ENCODE results near the gene PPP2R5E.

PPP2R5E gene

DNA sequence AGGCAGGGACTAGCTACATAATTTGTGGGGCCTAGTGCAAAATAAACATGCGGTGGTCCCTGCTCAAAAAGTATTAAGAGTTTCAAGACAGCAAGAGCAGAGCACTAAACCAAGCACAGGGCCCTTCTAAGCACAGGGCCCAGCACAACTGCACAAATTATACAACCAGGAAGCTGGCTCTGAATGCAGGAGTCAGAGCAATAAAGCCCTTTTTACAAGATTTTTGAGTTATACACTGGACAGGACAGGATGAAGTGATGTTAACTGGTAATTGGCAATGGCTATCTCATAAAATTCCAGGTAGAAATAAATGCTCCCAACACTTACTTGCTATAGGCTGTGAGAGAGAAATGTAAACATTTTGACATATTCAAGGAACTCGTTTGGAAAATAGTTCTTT is 138.3 kb downstream of the PPP2R5E start:
- TF ChIP-seq, protein P1, sequence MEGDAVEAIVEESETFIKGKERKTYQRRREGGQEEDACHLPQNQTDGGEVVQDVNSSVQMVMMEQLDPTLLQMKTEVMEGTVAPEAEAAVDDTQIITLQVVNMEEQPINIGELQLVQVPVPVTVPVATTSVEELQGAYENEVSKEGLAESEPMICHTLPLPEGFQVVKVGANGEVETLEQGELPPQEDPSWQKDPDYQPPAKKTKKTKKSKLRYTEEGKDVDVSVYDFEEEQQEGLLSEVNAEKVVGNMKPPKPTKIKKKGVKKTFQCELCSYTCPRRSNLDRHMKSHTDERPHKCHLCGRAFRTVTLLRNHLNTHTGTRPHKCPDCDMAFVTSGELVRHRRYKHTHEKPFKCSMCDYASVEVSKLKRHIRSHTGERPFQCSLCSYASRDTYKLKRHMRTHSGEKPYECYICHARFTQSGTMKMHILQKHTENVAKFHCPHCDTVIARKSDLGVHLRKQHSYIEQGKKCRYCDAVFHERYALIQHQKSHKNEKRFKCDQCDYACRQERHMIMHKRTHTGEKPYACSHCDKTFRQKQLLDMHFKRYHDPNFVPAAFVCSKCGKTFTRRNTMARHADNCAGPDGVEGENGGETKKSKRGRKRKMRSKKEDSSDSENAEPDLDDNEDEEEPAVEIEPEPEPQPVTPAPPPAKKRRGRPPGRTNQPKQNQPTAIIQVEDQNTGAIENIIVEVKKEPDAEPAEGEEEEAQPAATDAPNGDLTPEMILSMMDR (IDR thresholded peaks at IDR 0.05; ENCODE audit: borderline replicate concordance, insufficient read depth, low read depth, low read length), result no peak
- H3K4me3 ChIP-seq (ENCODE audit: low read depth, low read length), result no peak overlapping the region

DNA sequence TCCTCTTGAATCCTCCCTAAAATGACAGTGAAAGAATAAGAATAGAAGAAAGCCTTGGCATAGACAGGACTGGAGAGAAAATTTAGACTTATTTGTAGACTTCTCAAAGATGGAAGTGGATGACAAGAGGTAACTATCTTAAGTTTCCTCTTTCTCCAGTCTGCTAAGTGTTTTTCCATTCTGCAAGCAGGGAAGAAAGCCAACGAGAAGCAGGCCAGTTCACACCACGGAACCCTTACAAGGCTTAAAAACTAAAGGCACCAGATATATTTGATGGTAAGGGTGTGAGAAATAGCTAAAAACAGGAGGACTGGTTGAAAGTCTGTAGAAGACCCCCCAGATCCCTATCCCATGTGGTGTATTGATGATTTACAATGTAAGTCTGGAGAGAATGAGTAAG is 141.5 kb downstream of the PPP2R5E start:
- H3K4me3 ChIP-seq (ENCODE audit: low read depth, low read length), result no peak overlapping the region
- TF ChIP-seq, protein P1 (IDR thresholded peaks at IDR 0.05; ENCODE audit: borderline replicate concordance, insufficient read depth, low read depth, low read length), result no peak

DNA sequence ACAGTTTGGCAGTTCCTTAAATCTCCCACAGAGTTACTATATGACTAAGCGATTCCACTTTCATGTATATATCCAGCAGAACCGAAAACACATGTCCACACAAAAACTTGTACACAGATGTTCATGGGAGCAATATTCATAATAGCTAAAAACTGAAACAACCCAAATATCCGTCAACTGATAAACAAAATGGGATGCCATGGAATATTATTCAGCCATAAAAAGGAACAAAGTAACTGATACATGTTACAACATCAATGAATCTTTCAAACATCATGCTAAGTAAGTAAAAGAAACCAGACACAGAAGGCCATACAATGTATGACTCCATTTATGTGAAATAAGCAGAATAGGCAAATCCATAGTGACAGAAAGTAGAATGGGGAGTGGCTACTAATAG is 144.2 kb downstream of the PPP2R5E start:
- H3K4me3 ChIP-seq (ENCODE audit: low read depth, low read length), result no peak overlapping the region
- TF ChIP-seq, protein P1 (IDR thresholded peaks at IDR 0.05; ENCODE audit: borderline replicate concordance, insufficient read depth, low read depth, low read length), result no peak

DNA sequence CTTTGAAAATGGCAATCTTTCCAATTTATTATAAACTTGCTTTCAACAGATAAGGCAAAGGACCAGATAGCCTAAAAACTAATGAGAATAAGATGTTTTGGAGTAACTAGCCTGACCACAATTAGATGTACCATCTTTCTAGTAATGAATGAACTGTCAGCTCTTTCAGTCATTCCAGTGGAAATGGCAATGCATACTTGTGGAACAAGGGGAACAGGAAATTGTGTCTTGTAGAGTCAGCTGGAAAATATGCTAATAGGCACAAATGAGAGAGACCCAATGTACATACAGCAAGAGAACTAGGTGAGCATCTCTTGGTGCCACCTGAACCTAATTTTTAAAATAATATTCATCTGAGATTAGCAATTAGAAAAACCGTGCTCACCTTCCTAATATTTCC is 148.3 kb downstream of the PPP2R5E start:
- TF ChIP-seq, protein P1 (IDR thresholded peaks at IDR 0.05; ENCODE audit: borderline replicate concordance, insufficient read depth, low read depth, low read length), result no peak
- H3K4me3 ChIP-seq (ENCODE audit: low read depth, low read length), result no peak overlapping the region

DNA sequence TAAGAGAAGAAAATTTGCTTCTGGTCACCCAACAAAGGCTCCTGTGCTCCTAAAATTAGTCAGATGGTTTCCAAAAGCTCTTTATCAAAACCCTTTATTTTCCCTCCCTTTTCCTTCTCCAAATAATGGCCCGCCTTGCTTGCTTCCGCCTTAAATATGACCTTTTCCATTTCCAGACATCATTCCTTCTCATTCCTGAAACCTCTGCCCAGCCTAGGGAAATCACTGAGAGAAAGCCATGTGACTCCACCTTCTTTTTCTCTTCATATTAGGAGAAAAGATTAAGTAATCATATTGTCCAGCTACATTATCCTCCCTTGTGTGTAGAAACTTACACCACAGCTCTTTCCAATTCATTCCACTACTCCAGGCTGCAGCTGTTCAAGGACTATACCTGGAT is 148.7 kb downstream of the PPP2R5E start:
- TF ChIP-seq, protein P1 (IDR thresholded peaks at IDR 0.05; ENCODE audit: borderline replicate concordance, insufficient read depth, low read depth, low read length), result no peak
- no peak overlapping the region for H3K4me3 ChIP-seq (ENCODE audit: low read depth, low read length)

DNA sequence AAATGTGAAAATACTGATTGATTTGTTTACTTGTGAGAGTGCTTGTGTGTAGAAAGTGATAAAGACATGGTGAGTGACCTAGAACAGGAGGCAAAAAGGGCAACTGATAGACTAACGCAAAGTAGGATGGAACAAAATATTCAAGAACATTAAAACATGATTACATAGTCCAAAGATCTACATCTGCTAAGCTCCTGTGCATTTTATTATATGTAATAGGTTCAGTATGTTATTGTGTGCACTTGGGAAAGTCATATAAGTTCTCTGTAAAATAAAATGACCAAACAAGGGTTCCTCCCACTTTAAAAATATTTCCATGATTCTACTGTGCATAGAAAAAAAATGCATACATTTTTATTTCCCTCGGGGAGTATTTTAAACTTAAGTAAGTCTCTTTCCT is 150.2 kb downstream of the PPP2R5E start:
- TF ChIP-seq, protein P1 (IDR thresholded peaks at IDR 0.05; ENCODE audit: borderline replicate concordance, insufficient read depth, low read depth, low read length), result no peak
- H3K4me3 ChIP-seq (ENCODE audit: low read depth, low read length), result no peak overlapping the region

DNA sequence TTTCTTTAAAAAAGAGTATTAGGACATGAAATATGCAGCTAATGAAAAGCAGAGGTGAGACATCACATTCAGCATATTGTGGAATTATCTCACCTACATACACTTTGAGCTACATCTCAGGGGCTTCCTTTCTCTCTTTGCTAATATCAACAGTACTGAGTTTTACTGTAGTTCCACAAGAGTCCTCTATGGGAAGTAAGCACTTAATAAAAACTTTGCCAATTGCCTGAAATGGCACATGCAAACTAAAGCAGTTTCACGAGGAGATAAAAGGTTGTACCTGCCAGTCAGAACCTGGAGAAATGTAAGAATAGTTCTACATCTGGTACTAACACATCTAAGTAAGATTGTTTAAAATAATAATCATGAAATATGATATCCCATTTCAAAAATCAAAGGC is 150.9 kb downstream of the PPP2R5E start:
- H3K4me3 ChIP-seq (ENCODE audit: low read depth, low read length), result no peak overlapping the region
- TF ChIP-seq, protein P1 (IDR thresholded peaks at IDR 0.05; ENCODE audit: borderline replicate concordance, insufficient read depth, low read depth, low read length), result no peak

Data from GM12875 (cell line).